OCI-LY7 (cell line): ENCODE measurements around the gene ZDHHC22.

Source experiments
- EZH2phosphoT487 ChIP-seq: fragments of 200-600 bp; sonication (generic); IDR thresholded peaks from 2 replicates; pipeline ENCODE4 v1.6.1; 2018; ENCODE audit warnings: low read depth, borderline replicate concordance, mild to moderate bottlenecking, mixed run types, antibody characterized with exemption, low read length, moderate library complexity, mixed read lengths
- TF ChIP-seq, protein P1 (sequence below): fragments of 200-600 bp; sonication (generic); conservative IDR thresholded peaks from 2 replicates; pipeline ENCODE4 v1.5.1; 2014; ENCODE audit warnings: mild to moderate bottlenecking, antibody characterized with exemption, low read length, moderate library complexity, mixed read lengths

DNA sequence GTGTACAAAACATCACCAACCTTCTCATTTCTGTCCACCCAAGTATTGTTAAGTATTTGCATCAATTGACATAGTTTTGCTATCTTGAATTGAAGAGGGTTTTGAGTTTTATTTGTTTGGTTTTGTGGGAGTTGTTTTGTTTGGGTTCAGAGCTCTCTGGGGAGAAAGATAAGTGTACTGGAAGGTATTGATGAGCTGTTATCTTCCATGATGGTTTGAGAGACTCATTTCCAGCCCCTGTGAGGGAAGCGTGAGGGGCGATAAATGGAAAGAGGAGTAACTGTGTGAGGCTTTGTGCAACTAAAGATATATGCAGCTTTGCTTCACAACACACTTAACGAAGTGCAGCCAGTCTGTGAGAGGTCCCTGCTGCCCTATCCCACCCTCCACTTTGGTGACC, 59.2 kb downstream of the ZDHHC22 start:
- TF ChIP-seq, protein P1, sequence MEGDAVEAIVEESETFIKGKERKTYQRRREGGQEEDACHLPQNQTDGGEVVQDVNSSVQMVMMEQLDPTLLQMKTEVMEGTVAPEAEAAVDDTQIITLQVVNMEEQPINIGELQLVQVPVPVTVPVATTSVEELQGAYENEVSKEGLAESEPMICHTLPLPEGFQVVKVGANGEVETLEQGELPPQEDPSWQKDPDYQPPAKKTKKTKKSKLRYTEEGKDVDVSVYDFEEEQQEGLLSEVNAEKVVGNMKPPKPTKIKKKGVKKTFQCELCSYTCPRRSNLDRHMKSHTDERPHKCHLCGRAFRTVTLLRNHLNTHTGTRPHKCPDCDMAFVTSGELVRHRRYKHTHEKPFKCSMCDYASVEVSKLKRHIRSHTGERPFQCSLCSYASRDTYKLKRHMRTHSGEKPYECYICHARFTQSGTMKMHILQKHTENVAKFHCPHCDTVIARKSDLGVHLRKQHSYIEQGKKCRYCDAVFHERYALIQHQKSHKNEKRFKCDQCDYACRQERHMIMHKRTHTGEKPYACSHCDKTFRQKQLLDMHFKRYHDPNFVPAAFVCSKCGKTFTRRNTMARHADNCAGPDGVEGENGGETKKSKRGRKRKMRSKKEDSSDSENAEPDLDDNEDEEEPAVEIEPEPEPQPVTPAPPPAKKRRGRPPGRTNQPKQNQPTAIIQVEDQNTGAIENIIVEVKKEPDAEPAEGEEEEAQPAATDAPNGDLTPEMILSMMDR = no peak
- no peak for TF ChIP-seq EZH2phosphoT487
